ENCODE data around the gene LRBA. TPM values are rescaled to one million over a fixed set of nuclear protein-coding genes. Genes with fewer than 3 reads are reported as not detected.
"Not testable (repeated sequence)": the region's sequence is repeated elsewhere in the genome, so short reads cannot be mapped to it uniquely, and the experiment has no call there.

LRBA gene
- total RNA-seq, 1 donor from 2014 or later: 54.0 TPM

DNA sequence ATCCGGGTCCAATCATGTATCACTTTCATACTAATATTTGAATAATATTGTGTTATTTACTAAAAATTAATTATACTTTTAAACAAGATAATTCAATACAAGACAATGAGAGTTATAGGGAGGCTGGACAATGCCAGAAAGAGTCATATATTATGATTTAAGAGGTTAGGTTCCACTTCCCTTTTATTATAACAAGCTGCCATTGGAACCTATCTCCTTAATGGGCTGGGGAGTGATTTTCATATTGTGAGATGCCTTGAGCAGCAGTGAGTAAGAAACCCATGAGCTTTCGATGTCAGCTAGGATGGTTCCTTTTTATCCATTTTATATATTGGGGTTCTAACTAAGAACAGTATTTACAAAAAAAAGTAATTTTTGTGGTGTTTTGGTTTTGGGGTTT, 341.3 kb downstream of the LRBA start:
- no peak overlapping the region for H3K4me3 Mint-ChIP-seq
- H3K9me3 Mint-ChIP-seq: no peaks in the 10 kb centered on the region
- intact Hi-C loops (cut with micrococcal nuclease): no loop called here
- no peaks in the 10 kb centered on the region for H3K27me3 Mint-ChIP-seq
- H3K4me1 Mint-ChIP-seq: no peaks in the 10 kb centered on the region
- peaks cover 3% of the 10 kb centered on the region for H3K36me3 Mint-ChIP-seq (ENCODE audit: low read depth)
- no peak overlapping the region for H3K27ac Mint-ChIP-seq
- no peak for DNase-seq

GRCh38 chr4:150668824-150669223, 346.3 kb downstream of the LRBA start:
- Mint-ChIP-seq H3K27ac (no peak overlapping the region), H3K27me3 (no peaks in the 10 kb centered on the region), H3K9me3 (no peaks in the 10 kb centered on the region), H3K4me3 (no peak overlapping the region), H3K4me1 (no peaks in the 10 kb centered on the region), H3K36me3 (ENCODE audit: low read depth) (peaks cover 6% of the 10 kb centered on the region)
- intact Hi-C loops (cut with micrococcal nuclease): no loop called here
- no peak for DNase-seq

GRCh38 chr4:150664935-150665334, 350.1 kb downstream of the LRBA start:
- no peak overlapping the region for H3K4me3 Mint-ChIP-seq
- no peak for DNase-seq
- H3K4me1 Mint-ChIP-seq: no peaks in the 10 kb centered on the region
- H3K27ac Mint-ChIP-seq: no peak overlapping the region
- no peaks in the 10 kb centered on the region for H3K27me3 Mint-ChIP-seq
- H3K36me3 Mint-ChIP-seq (ENCODE audit: low read depth): peaks cover 8% of the 10 kb centered on the region
- intact Hi-C loops (cut with micrococcal nuclease): no loop called here
- H3K9me3 Mint-ChIP-seq: no peaks in the 10 kb centered on the region

DNA sequence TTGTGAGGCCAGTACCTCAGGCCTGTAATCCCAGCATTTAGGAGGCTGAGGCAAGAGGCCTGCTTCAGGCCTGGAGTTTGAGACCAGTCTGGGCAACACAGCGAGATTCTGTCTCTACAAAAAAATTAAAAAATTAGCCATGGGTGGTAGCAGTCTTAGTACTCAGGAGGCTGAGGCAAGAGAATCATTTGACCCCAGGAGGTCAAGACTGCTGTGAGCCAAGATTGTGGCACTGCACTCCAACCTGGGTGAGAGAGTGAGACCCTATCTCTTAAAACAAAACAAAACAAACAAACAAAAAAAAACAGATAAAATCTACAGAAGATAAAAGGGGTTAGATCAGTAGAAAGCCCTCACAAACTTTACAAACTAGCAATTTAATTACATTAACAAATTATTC, 352.4 kb downstream of the LRBA start:
- H3K27ac Mint-ChIP-seq: no peak overlapping the region
- H3K4me1 Mint-ChIP-seq: no peaks in the 10 kb centered on the region
- intact Hi-C loops (cut with micrococcal nuclease): no loop called here
- peaks cover 4% of the 10 kb centered on the region for H3K36me3 Mint-ChIP-seq (ENCODE audit: low read depth)
- no peak for DNase-seq
- H3K27me3 Mint-ChIP-seq: no peaks in the 10 kb centered on the region
- H3K9me3 Mint-ChIP-seq: no peaks in the 10 kb centered on the region
- no peak overlapping the region for H3K4me3 Mint-ChIP-seq

DNA sequence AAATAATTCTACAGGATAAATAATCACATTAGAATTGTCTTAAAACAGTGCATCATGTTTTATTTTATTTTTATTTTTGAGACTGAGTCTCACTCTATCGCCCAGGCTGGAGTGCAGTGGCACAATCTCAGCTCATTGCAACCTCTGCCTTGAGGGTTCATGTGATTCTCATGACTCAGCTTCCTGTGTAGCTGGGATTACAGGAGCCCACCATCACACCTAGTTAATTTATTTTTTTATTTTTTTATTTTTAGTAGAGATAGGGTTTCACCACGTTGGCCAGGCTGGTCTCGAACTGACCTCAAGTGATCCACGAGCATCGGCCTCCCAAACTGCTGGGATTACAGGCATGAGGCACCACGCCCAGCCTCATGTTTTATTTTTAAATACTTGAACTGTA, 353.5 kb downstream of the LRBA start:
- H3K36me3 Mint-ChIP-seq (ENCODE audit: low read depth); H3K4me3 Mint-ChIP-seq; DNase-seq; H3K27me3 Mint-ChIP-seq; H3K27ac Mint-ChIP-seq; H3K9me3 Mint-ChIP-seq; H3K4me1 Mint-ChIP-seq; intact Hi-C loops (cut with micrococcal nuclease): not testable (repeated sequence)

GRCh38 chr4:150658258-150658657, 356.8 kb downstream of the LRBA start:
- H3K36me3 Mint-ChIP-seq (ENCODE audit: low read depth); intact Hi-C loops (cut with micrococcal nuclease); DNase-seq; H3K9me3 Mint-ChIP-seq; H3K4me3 Mint-ChIP-seq; H3K27me3 Mint-ChIP-seq; H3K27ac Mint-ChIP-seq; H3K4me1 Mint-ChIP-seq: not testable (repeated sequence)

DNA sequence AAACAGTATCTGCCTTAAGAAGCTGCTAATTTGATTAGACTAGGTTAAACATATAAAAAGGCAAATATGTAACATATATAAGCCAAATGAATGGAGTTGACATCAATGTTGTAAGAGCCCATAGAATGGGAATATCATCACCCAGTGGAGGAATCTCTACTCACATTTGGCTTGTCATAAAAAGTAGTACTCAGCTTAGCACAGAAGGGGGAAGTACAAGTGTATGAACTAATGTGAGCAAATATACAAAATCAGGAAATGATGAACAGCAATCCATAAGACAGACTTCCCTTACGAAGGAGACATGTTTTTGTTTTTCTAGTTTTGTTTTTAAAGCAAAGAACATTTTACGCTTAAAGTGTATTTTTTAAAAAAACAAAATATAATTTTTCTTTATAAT, 358.2 kb downstream of the LRBA start:
- DNase-seq: no peak
- H3K36me3 Mint-ChIP-seq (ENCODE audit: low read depth): peaks cover 2% of the 10 kb centered on the region

DNA sequence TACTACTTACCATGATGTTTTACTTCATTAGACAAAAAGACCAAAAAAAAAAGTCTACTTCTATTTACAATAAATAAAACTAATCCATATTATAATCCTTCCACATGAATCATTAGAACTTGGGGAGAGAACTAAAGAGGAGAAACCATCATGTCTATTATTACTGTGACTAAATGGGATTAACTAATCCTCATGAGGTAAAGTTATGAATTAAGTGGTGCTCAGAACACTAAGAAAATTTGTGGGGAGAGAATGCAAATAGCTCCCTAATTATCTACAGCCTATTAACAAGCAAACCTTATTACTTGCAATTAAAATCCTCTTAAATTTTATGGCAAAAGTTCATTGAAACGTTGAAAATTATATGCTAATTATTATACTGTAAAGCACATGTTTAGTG, 364.3 kb downstream of the LRBA start:
- Mint-ChIP-seq H3K4me1 (no peaks in the 10 kb centered on the region), H3K27me3 (no peaks in the 10 kb centered on the region), H3K27ac (no peak overlapping the region), H3K36me3 (ENCODE audit: low read depth) (no peaks in the 10 kb centered on the region), H3K9me3 (no peaks in the 10 kb centered on the region), H3K4me3 (no peak overlapping the region)
- intact Hi-C loops (cut with micrococcal nuclease): no loop called here
- DNase-seq: no peak

More for the DNA sequence above, 358.2 kb downstream of the LRBA start:
- Mint-ChIP-seq H3K27ac (no peak overlapping the region), H3K27me3 (no peaks in the 10 kb centered on the region), H3K9me3 (peaks cover 4% of the 10 kb centered on the region), H3K4me1 (no peaks in the 10 kb centered on the region), H3K4me3 (no peak overlapping the region)
- intact Hi-C loops (cut with micrococcal nuclease): no loop called here

GRCh38 chr4:150648123-150648522, 367.0 kb downstream of the LRBA start:
- intact Hi-C loops (cut with micrococcal nuclease): no loop called here
- no peaks in the 10 kb centered on the region for H3K9me3 Mint-ChIP-seq
- no peak for DNase-seq
- H3K4me1 Mint-ChIP-seq: no peaks in the 10 kb centered on the region
- H3K27ac Mint-ChIP-seq: no peak overlapping the region
- H3K36me3 Mint-ChIP-seq (ENCODE audit: low read depth): no peaks in the 10 kb centered on the region
- H3K4me3 Mint-ChIP-seq: no peak overlapping the region
- no peaks in the 10 kb centered on the region for H3K27me3 Mint-ChIP-seq

- intact Hi-C loops (cut with micrococcal nuclease): no loop called here
- Mint-ChIP-seq H3K36me3 (ENCODE audit: low read depth) (no peaks in the 10 kb centered on the region), H3K27me3 (no peaks in the 10 kb centered on the region), H3K27ac (no peak overlapping the region), H3K4me1 (no peaks in the 10 kb centered on the region), H3K9me3 (no peaks in the 10 kb centered on the region), H3K4me3 (no peak overlapping the region)
- no peak for DNase-seq
These were observed 368.1 kb downstream of the LRBA start for GRCh38 chr4:150647008-150647407.

DNA sequence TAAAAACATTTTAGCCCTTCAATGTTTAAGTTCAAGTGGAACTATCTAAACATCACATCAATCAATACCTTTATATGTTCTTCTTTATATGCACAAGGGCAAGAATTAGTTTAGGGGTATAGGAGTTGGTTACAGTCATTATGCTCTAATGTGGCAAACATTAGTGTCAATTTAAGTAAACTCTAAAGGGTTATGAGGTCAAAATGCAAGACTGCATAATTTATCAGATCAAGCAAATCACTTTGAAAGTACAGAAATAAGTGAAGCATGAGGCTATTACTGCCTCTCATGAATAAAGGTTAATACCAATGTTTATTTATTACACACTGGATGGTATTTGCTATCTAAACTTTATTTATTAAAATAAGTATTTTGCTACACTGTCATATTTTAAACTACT, 373.5 kb downstream of the LRBA start:
- Mint-ChIP-seq H3K36me3 (ENCODE audit: low read depth) (peaks cover 1% of the 10 kb centered on the region), H3K4me3 (no peak overlapping the region), H3K27ac (no peak overlapping the region), H3K4me1 (no peaks in the 10 kb centered on the region), H3K9me3 (peaks cover 5% of the 10 kb centered on the region), H3K27me3 (no peaks in the 10 kb centered on the region)
- intact Hi-C loops (cut with micrococcal nuclease): no loop called here
- DNase-seq: no peak

GRCh38 chr4:150632639-150633038, 382.4 kb downstream of the LRBA start:
- Mint-ChIP-seq H3K36me3 (ENCODE audit: low read depth) (peaks cover 9% of the 10 kb centered on the region), H3K27me3 (no peaks in the 10 kb centered on the region), H3K27ac (no peak overlapping the region), H3K9me3 (peaks cover 10% of the 10 kb centered on the region), H3K4me3 (no peak overlapping the region), H3K4me1 (no peaks in the 10 kb centered on the region)
- DNase-seq: no peak
- intact Hi-C loops (cut with micrococcal nuclease): no loop called here

GRCh38 chr4:150628073-150628472, 387.0 kb downstream of the LRBA start:
- peaks cover 5% of the 10 kb centered on the region for H3K9me3 Mint-ChIP-seq
- H3K27me3 Mint-ChIP-seq: no peaks in the 10 kb centered on the region
- no peak overlapping the region for H3K4me3 Mint-ChIP-seq
- peaks cover 4% of the 10 kb centered on the region for H3K36me3 Mint-ChIP-seq (ENCODE audit: low read depth)
- intact Hi-C loops (cut with micrococcal nuclease): no loop called here
- peaks cover 3% of the 10 kb centered on the region for H3K4me1 Mint-ChIP-seq
- H3K27ac Mint-ChIP-seq: no peak overlapping the region
- DNase-seq: no peak

DNA sequence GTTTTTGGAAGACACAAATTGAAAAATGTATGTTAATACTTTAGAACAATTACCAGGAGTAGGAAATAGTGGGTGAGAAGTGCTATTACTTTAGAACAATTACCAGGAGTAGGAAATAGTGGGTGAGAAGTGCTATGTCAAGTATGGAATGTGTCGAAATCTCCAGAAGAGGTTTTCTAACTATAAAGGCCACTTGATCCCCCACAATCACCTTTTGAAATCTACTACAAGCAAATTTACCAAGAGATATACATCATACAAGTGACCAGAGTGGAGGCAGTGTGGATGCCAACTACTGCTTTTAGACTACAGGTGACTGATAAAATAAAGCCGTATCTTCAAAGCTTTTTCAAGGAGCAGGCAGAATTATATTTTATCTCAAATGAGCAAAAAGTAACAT, 390.1 kb downstream of the LRBA start:
- DNase-seq: no peak
- Mint-ChIP-seq H3K27ac (no peak overlapping the region), H3K9me3 (no peaks in the 10 kb centered on the region), H3K27me3 (no peaks in the 10 kb centered on the region), H3K4me3 (no peak overlapping the region), H3K4me1 (peaks cover 3% of the 10 kb centered on the region), H3K36me3 (ENCODE audit: low read depth) (no peaks in the 10 kb centered on the region)
- intact Hi-C loops (cut with micrococcal nuclease): no loop called here

GRCh38 chr4:150624055-150624454, 391.0 kb downstream of the LRBA start:
- intact Hi-C loops (cut with micrococcal nuclease): no loop called here
- no peak overlapping the region for H3K4me3 Mint-ChIP-seq
- no peaks in the 10 kb centered on the region for H3K9me3 Mint-ChIP-seq
- no peaks in the 10 kb centered on the region for H3K36me3 Mint-ChIP-seq (ENCODE audit: low read depth)
- DNase-seq: no peak
- H3K4me1 Mint-ChIP-seq: peaks cover 3% of the 10 kb centered on the region
- H3K27me3 Mint-ChIP-seq: no peaks in the 10 kb centered on the region
- no peak overlapping the region for H3K27ac Mint-ChIP-seq
